Pulmonary artery endothelial cell (primary cell): ENCODE measurements around the gene CSMD2. TPM values are rescaled to one million over a fixed set of nuclear protein-coding genes. Genes with fewer than 3 reads are reported as not detected.

Experiments used
- DNase-seq: peaks from one replicate; pipeline ENCODE4 v3.0.0-alpha.2; 2011; ENCODE audit warnings: low read depth, low spot score
- total RNA-seq: library from RNA; depleted of rRNA; stranded (reverse); fragments of >200 nt; gene quantifications from 2 replicates; pipeline ENCODE4 v1.2.3, GENCODE V29; 2014

Gene CSMD2
- total RNA-seq, 1 donor from 2014 or later: under 0.01 TPM

DNA sequence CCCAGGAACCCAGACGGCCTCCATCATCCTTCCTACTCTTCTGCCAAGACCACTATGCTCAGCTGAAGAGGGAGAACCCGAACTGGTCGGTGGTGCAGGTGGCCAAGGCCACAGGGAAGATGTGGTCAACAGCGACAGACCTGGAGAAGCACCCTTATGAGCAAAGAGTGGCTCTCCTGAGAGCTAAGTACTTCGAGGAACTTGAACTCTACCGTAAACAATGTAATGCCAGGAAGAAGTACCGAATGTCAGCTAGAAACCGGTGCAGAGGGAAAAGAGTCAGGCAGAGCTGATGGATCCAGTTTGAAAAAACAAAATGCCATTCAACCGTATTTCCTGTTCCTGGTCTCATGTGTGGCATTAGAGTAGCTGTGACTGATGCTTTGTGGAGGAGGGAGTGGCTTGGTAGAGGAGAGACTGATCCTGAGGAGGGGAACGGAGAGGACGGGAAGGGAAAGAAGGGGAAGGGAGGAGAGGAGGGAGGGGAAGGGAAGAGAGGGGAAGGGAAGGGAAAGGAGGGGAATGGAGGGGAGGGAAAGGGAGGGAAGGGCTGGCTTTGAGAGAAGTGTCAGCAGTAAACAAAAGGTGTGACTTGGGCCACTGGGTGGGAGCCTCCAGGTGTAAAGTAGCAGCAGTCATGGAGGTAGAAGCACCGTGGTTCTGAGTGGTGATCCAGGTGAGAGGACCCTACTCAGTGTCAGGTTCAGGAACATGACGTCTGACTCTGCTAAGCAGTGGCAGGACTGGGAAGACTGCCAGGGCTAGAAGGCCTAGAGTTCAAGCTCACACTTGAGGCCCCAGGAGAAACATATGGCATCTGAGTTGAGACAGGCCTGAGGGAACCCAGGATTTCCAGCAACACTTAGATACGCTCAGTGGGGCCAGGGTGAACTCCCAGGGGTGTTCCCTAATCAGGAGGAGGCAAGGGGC lies 300.3 kb downstream of the CSMD2 start:
- DNase-seq: no peak

DNA sequence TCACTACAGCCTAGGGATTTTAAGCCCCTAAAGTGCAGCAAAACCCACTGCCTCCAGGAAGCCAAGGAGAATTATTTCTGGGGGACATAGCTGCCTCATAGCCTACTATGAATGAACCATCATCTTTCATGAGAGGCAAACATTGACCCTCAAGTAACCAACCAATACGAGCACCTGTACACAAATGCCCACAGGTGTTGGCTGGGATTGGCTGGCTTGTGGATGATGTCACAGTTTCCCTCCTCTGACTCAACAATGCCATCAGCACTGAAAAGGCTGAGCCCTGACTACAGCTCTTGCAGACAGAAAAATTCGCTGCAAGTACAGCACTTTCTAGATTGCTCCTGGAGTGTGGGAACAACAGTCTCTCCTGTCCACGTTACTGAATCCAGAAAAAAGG lies 301.3 kb downstream of the CSMD2 start, which contains the start of gene HMGB4:
Gene HMGB4, plus strand, starts transcription at position 301 of the 400 bp plus-strand sequence. CDS start 113 bp downstream, outside the sequence.
- DNase-seq: no peak

DNA sequence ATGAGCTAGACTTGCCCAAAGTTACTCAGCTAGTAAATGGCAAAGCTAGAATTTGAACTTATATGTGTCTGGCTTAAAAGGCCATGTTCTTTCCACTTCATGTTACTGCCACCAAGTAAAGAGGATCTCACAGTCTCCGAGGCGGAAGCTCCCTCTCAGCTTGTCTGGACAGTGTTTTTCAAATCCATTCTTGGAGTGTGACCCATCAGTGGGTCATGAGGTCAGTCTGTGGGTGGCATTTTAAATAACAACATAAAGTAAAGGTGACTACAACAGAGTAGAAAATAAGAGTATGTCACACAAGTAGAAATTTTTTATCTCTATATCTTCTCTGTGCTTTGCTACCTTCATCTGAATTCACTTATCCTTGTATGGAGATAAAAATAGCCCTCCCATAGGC lies 304.4 kb downstream of the CSMD2 start:
- DNase-seq: no peak

DNA sequence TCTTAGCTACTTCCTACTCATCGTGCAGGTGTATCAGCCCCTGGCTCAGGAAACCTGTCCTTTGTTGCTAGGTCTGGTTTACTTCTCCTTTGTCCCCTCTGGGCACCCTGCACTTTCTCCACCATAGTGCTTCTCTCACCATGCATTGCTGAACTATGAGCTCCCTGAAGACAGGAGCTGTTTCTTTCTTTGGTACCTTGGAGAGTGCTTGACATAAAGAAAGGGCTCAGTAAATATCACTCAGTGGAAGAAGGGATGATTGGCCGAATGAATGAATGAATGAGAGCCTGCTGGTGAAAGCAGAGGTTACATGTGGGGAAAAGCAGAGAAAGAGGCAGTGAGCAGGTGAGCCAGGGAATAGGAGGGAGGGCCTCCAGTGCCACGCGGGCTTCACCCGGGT lies 310.9 kb downstream of the CSMD2 start:
- DNase-seq: no peak

DNA sequence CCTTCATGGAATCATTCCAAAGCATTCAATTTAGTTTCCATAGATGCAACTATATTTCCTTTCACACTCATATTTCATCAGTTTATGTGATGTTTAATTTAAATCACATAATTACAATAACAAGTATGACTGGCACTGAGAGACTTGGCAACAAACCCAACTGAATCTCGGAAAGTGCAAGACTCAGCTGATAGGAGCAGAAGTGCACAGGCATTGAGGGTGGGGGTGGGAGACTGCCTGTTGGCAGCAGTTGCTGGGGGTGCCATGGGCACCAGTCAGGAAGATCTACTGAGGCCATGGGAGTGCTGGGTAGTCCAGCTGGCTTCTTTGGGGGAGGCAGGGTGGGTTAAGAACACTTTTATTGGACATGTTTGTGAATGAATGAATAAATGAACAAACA lies 311.6 kb downstream of the CSMD2 start:
- no peak for DNase-seq

DNA sequence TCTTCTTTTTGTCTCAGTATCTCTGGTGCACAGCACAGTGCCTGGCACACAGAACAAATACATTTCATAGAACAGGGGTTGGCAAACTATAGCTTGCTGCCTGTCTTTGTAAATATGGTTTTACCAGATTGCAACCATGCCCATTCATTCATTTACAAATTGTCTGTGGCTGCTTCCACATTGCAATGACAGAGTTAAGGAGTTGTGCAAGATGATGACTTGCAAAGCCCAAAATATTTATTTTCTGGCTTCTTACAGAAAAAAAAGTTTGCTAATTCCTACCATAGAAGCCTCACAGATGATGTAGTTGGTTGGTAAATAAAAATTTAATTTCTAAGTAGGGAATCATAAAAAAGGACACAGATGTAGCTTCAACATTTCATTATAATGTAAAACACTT lies 312.3 kb downstream of the CSMD2 start:
- no peak for DNase-seq

DNA sequence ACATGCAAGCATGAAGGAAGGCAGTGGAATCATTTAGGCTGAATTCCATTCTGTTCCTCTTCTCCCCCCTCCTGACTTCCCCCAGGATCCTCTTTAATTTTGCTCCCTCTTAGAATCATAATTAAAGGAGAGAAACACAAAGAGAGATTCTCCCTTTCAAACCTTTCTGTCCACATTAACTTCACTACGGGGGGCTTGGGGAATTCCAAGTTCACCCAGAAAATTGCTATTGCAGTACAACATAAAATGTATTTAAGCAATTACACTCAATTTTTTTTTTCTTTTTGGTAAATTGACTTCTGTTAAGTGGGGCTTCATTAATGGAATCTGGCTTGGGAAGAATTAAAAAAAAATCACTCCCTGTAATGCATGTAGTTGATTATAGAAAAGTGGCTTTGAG lies 314.5 kb downstream of the CSMD2 start:
- DNase-seq: no peak

DNA sequence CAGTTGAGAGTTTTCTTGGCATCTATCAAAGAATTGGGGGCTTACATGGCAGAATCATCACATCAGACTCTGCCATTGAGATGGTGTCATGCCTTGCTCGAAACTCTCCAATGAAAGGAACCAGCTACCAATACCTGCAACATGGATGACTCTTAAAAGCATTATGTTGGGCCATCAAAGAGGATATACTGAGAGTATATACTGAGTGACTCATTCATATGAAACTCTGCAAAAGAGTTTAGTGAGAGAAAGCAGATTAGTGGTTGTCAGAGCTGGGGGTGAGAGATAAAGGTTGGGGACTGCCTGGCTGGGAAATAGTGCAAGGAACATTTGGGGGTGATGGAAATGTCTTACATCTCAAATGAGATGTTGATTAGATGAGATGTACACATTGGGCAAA lies 315.8 kb downstream of the CSMD2 start:
- no peak for DNase-seq

DNA sequence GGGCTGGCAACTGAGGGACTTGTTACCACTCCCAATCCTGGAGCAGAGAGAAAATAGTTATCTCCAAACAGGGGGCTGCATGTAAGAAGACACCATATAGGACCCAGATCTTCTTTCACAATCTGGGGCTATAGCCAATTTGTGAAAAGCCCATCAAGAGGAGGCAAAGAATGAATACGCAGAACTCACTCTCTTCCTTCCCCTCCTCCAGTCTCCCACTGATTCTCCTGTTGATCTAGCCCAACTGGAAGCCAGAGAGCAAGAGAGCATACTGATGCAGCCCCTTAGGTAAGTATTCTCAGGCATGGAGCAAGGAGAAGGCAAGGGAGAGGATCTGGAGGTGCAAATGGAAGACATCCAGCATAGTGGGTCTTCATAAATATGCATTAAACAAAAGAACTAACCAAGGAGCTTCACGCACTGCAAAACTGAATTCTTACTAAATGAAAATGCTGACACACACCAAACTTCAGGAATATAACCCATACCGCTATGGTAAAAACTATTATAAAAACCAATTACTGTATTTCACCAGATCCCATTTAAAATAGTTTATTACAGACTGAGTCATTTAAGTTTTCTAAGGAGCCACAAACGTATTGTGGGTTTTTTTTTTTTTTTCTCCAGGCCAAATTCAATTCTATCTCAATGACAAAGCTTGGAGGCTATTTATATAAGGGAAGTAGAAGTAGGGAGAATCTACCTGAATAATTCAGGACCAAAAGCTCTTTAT lies 316.7 kb downstream of the CSMD2 start:
- no peak for DNase-seq

DNA sequence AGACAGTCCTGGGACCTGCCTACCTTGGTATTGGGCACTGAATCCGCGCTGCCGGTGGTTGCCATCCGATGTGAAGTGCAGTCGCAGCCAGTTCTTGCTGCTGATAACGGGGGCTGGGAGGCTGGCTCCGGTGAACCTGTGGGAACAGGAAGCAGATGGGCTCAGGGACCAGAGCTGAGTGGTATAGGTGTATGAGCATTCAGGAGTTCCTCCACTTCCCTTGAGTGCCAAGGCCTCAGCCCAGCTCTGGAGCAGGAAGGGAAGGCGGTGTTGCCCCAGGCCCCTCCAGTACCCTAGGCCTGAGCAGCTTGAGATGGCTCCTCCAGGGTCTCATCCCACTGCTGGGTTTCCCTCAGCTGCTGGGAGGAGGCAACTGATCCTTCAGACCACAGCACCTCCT lies 318.2 kb downstream of the CSMD2 start:
- DNase-seq: no peak

DNA sequence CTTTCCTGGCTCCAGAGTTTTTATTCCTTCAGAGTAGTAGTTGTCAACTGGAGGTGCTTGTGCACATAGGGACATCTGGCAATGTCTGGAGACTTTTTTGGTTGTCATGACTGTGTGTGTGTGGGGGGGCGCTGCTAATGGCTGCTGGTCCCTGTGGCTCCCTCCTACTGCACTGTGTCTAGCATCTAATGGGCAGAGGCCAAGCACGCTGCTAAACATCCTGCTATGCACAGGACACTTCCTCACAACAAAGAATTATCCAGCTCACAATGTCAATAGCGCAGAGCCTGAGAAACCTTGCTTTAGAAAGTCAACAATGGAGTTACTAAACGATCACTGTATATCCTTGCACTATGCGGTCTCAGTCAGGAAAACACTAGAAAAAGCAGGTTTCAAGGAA lies 320.9 kb downstream of the CSMD2 start:
- DNase-seq: no peak

DNA sequence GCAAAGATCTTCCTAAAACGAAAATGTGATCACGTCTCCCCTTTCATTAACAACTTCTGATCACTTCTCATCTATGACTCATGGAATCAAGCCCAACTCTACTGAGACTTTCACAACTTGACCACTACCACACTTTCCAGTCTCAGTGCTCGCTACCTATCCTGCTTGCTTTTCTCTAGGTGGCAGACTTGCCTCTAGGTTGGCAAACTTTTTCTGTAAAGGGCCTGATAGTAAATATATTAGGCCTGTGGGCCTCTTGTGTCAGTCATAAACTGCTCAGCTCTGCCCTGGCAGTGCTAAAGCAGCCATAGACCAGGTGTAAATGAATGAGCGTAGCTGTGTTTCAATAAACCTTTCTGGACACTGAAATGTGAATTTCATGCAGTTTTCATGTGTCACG lies 322.7 kb downstream of the CSMD2 start:
- DNase-seq: no peak

DNA sequence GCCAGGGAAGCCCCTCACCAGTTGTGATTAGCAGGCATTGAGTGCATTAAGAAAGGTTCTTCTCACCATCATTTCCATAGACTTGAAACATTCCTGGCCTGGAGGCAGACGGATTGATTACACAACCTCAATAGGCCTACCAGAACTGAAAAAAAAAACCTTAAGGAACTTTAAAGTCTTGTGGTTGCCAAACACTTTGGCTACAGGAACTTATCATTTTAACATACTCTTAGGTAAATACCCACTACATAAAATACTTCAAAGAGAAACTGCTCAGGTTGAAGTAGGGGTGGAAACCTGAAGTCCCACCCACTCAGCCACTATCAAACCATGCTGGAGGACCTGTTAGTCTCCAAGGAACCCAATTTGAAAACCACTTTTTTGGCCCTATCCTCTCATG lies 323.5 kb downstream of the CSMD2 start:
- no peak for DNase-seq

DNA sequence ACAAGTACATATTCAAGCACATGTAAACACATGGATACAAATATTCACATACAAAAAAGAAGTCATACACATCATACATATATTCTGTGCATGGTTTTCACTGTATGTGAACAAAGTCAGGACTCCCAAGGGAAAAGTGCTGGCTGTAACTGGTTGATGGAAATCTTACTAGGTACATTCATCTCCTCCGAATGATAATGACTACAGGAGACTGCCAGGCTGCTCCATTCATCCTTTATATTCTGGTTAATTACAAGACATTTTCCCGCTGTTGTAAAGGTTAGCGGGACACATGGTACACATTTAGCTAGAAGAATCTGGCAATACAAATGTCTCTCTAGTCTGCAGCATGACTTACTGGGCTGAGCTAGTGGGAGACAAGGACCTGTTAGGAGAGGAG lies 327.4 kb downstream of the CSMD2 start:
- DNase-seq: no peak

DNA sequence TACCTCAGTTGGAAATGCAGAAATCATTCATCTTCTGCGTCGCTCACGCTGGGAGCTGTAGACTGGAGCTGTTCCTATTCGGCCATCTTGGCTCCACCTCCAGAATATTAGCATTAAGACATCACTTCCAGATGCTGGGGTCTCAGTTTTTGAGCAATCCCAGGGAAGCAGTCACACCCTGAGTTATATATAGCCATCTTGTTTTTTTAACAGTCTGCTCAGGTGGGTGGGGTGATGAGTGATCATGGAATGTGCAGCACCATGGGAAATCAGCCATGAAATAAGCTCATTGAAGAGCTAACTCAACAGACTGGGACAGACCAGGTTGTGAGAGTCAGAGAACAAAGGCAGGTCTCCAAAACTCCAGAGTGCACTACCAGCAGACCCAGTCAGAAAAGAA lies 328.1 kb downstream of the CSMD2 start:
- no peak for DNase-seq

DNA sequence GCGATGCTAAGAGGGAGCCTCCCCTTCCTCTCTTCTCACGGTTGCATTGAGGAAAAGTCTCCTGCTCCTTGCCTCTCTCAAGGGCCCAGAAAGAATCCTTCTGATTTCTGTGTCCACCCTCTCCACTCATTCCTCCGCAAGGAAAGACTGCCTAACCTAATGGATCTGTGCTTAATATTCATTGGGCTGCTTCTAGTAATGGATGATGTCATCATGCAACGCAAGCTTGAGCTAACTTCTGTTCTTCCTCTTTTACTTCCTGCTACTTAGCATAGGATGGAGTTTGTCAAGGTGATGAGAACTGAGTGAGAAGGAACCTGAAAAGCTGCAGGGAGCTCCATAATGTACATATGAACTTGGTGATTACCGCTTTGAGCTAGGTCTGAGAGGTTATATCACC lies 336.4 kb downstream of the CSMD2 start:
- DNase-seq: no peak

DNA sequence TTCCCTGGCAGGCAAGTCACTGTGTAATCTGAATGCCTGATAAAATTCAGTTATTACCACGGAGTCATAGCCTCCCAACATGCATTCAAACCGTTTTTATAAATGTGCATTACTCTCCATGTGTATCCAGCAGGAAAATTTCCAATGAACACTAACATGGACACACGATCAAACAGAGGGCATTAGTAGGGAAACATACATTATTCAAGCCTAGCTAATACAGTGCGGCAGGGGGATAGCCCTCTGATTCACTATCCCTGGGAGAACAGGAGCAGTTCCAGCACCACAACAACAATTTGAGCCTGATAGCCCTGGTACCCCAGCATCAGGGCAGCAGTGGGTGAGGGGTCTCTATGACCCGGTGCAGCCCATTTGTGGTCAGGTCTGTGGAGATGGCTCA lies 337.0 kb downstream of the CSMD2 start:
- no peak for DNase-seq

DNA sequence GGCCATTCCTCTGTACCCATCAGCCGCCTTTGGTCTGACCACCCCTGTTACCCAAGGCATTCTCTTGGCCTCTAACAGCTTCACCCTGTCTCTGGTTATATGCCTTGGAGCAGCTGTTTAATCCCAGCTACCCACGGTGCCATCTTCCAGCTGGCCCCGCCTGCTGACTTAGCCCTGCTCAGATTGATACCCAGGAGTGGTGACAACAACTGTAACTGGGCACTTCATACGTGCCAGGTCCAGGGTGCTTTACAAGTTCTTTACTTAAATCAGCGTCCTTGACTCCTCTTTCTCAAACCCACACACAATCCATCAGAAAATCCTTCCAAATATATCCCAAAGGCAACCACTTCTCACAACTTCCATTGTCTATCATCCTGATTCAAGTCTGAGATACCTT lies 338.3 kb downstream of the CSMD2 start:
- DNase-seq: no peak

DNA sequence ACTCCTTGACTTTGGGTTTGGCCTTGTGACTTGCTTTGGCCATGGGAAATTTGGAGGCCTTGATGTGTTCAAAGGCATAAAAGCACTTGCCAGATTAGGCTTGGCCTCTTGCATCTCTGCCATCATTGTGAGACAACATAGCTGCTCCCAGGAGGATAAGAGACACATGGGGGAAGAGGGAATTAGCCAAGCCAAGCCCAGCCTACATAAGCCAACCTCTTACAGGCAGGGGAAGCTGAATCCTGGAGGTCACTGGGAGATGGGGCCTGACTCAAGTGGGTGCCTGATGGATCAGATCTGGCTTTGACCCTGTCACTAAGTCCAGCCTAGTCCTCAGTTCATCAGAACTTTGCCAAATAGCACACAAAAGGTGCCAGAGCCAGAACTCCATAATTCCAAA lies 338.7 kb downstream of the CSMD2 start:
- no peak for DNase-seq

DNA sequence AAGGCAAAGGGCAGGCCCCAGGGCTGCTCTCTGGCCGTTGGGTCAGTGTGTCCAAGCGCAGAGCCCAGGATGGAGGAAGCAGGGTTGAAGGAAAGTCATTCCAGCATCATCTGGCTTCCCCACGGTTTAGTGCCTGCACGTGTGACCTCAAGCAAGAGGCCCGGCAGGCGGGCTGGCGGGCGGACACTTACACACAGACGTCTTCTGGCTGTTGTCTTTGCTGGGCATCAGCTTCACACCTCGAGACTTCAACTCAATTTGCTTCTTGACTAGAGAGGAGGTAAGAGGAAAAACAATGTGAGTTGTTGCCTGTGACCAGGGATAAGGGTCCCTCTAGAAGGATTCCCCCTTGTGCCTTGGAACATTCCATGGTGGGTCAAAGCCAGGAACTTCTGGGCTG lies 339.5 kb downstream of the CSMD2 start:
- no peak for DNase-seq

DNA sequence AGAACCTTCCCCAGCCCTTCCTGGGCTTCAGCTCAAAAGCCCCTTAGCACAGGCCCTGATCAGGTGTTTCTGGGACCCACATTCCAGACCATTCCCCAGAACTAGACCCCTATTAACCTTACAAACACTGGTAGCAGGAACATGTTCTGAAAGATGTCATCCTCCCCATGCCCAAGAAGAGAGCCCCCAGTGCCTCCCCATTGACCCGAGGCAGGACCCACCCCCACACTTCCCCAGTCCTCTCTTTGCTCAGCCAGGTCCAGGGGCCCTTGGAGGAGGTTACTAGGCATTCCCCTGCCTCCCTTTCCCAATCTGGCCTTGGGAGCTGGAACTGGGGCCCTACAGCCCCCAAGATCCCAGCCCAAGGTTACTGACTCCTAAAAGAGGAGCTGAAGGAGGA lies 340.1 kb downstream of the CSMD2 start:
- no peak for DNase-seq

DNA sequence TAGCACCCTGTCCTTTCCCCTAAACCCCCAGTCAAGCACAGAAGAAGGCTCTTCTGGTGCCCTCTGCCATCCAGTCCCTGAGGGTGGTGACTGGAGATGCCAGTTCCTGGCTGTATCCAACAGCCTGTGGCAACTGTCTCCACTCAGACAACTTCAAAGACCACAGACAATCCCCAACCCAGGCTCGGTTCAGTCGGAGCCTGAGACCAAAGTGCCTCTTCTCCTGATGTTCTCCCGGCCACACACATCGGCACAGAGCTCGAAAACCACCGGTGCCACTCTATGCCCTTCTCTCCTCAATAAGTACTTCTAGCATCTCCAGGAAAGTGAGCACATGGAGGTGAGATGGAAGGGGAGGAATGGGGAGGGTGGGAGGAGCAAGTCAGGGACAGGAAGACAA lies 340.7 kb downstream of the CSMD2 start:
- DNase-seq: no peak

DNA sequence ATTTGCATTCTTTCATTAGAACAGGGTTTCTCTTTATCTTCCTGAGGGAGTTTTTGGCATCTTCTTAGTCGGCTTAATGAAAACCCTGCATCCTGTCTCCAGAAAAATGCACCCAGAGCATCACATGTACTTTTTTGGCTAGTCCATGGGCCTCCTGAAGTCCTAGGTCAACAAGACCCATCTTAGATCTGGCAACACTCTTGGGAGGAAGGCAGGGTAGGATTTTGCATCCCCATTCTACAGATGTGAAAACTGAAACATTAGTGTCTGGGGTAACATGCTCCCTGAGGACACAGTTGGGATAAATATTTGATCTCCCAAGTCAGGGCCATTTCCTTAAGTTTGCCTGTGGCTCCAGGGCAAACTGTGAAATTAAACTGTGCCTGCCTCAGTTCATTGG lies 341.2 kb downstream of the CSMD2 start:
- no peak for DNase-seq
